Liver (tissue), 9 donors: ENCODE results near the gene ARIH2. TPM values are rescaled to one million over a fixed set of nuclear protein-coding genes. Genes with fewer than 3 reads are reported as not detected.

Source experiments
- DNase-seq: peaks from one replicate; pipeline ENCODE4 v3.0.0-alpha.2; 2017; ENCODE audit warnings: low spot score
- H3K27ac ChIP-seq, 2 donors: one replicate each; pipeline ENCODE4 v1.7.0; 2013; ENCODE audit warnings: inconsistent platforms in 2 of 2, low read length in 2 of 2, control low read depth in 1 of 2, low read depth in 1 of 2, mild to moderate bottlenecking in 1 of 2
- H3K27me3 ChIP-seq, 4 donors: one replicate each; pipeline versions ENCODE4 v1.6.1 to v1.7.0; 2013; ENCODE audit warnings: low read length in 3 of 4, inconsistent platforms in 1 of 4, mild to moderate bottlenecking in 1 of 4, moderate library complexity in 1 of 4; ENCODE audit not compliant: control insufficient read depth in 4 of 4, insufficient read depth in 4 of 4
- H3K36me3 ChIP-seq, 4 donors: one replicate each; pipeline versions ENCODE4 v1.6.1 to v1.7.0; 2013; ENCODE audit warnings: low read length in 3 of 4, mild to moderate bottlenecking in 3 of 4, low read depth in 1 of 4, moderate library complexity in 1 of 4; ENCODE audit not compliant: control insufficient read depth in 4 of 4, insufficient read depth in 3 of 4
- H3K4me1 ChIP-seq, 4 donors: one replicate each; pipeline versions ENCODE4 v1.6.1 to v1.7.0; 2013; ENCODE audit warnings: low read length in 3 of 4, mild to moderate bottlenecking in 3 of 4, moderate library complexity in 1 of 4; ENCODE audit not compliant: control insufficient read depth in 4 of 4, insufficient read depth in 4 of 4
- H3K4me3 ChIP-seq, 3 donors: one replicate each; pipeline versions ENCODE4 v1.6.1 to v1.7.0; 2013; ENCODE audit warnings: low read length in 3 of 3, control low read depth in 1 of 3, low read depth in 1 of 3, mild to moderate bottlenecking in 1 of 3
- H3K9ac ChIP-seq, 2 donors: one replicate each; pipeline ENCODE4 v1.7.0; 2013; ENCODE audit warnings: low read length in 2 of 2, mild to moderate bottlenecking in 2 of 2, moderate library complexity in 2 of 2, control low read depth in 1 of 2, low read depth in 1 of 2
- H3K9me3 ChIP-seq, 4 donors: one replicate each; pipeline versions ENCODE4 v1.6.1 to v1.7.0; 2013; ENCODE audit warnings: low read length in 3 of 4; ENCODE audit not compliant: control insufficient read depth in 4 of 4
- ATF3 ChIP-seq: IDR thresholded peaks from 2 replicates; pipeline ENCODE4 v1.6.1; 2016; ENCODE audit warnings: antibody characterized with exemption
- CTCF ChIP-seq: fragments of 150-350 bp; IDR thresholded peaks from 2 replicates; pipeline ENCODE4 v1.5.1; 2017; ENCODE audit warnings: improper control_type of control experiment, low read depth, low read length; ENCODE audit not compliant: missing input control
- EGR1 ChIP-seq, 2 donors: IDR thresholded peaks; 2 replicates each; pipeline ENCODE4 v1.6.1; 2016 to 2018; ENCODE audit warnings: antibody characterized with exemption in 2 of 2, low read depth in 2 of 2
- FOXA1 ChIP-seq: IDR thresholded peaks from 2 replicates; pipeline ENCODE4 v1.6.1; 2016; ENCODE audit warnings: antibody characterized with exemption
- FOXA2 ChIP-seq: IDR thresholded peaks from 2 replicates; pipeline ENCODE4 v1.6.1; 2016; ENCODE audit warnings: antibody characterized with exemption
- GABPA ChIP-seq, 2 donors: IDR thresholded peaks in 1 of 2; conservative IDR thresholded peaks in 1 of 2; 2 replicates each; pipeline ENCODE4 v1.6.1; 2016; ENCODE audit warnings: antibody characterized with exemption in 2 of 2, mild to moderate bottlenecking in 1 of 2, moderate library complexity in 1 of 2
- HNF4A ChIP-seq, 2 donors: conservative IDR thresholded peaks; 2 replicates each; pipeline ENCODE4 v1.6.1; 2016; ENCODE audit warnings: antibody characterized with exemption in 2 of 2, mild to moderate bottlenecking in 2 of 2
- HNF4G ChIP-seq: IDR thresholded peaks from 2 replicates; pipeline ENCODE4 v1.6.1; 2016; ENCODE audit warnings: antibody characterized with exemption
- JUND ChIP-seq, 2 donors: IDR thresholded peaks; 2 replicates each; pipeline ENCODE4 v1.6.1; 2016; ENCODE audit warnings: antibody characterized with exemption in 2 of 2
- MAX ChIP-seq: IDR thresholded peaks from 2 replicates; pipeline ENCODE4 v1.6.1; 2016; ENCODE audit warnings: antibody characterized with exemption
- NR2F2 ChIP-seq: IDR thresholded peaks from 2 replicates; pipeline ENCODE4 v1.6.1; 2016; ENCODE audit warnings: antibody characterized with exemption
- RAD21 ChIP-seq, 2 donors: IDR thresholded peaks; 2 replicates each; pipeline ENCODE4 v1.6.1; 2016; ENCODE audit warnings: antibody characterized with exemption in 2 of 2, mild to moderate bottlenecking in 2 of 2
- REST ChIP-seq: IDR thresholded peaks from 2 replicates; pipeline ENCODE4 v1.6.1; 2016; ENCODE audit warnings: antibody characterized with exemption, mild to moderate bottlenecking
- RXRA ChIP-seq, 2 donors: IDR thresholded peaks; 2 replicates each; pipeline ENCODE4 v1.6.1; 2017 to 2018; ENCODE audit warnings: antibody characterized with exemption in 2 of 2, mild to moderate bottlenecking in 1 of 2
- SP1 ChIP-seq: IDR thresholded peaks from 2 replicates; pipeline ENCODE4 v1.6.1; 2018; ENCODE audit warnings: antibody characterized with exemption, mild to moderate bottlenecking
- TAF1 ChIP-seq: conservative IDR thresholded peaks from 2 replicates; pipeline ENCODE4 v1.6.1; 2016; ENCODE audit warnings: antibody characterized with exemption, mild to moderate bottlenecking
- YY1 ChIP-seq: IDR thresholded peaks from 2 replicates; pipeline ENCODE4 v1.6.1; 2016; ENCODE audit warnings: antibody characterized with exemption, mild to moderate bottlenecking
- ZBTB33 ChIP-seq: IDR thresholded peaks from 2 replicates; pipeline ENCODE4 v1.6.1; 2016; ENCODE audit warnings: antibody characterized with exemption
- WGBS: extraction: QIAGEN DNeasy Blood & Tissue Kit; methylation state at CpG from one replicate; pipeline ENCODE4 v1.1.7; 2013; 5-methylcytosine and 5-hydroxymethylcytosine counted together
- polyA plus RNA-seq, 2 donors: library from polyadenylated mRNA; stranded (reverse) in 1 of 2; unstranded in 1 of 2; fragments of 200-250 nt in 1 of 2; fragments of >200 nt in 1 of 2; fragmentation: Nextera tagmentation in 1 of 2; extraction: Ambion mirVana in 1 of 2; gene quantifications; one replicate each; pipeline versions ENCODE4 v1.2.1 to v1.2.3, GENCODE V29; 2013 to 2015
- total RNA-seq, 2 donors: library from RNA; depleted of rRNA; stranded (reverse); fragments of >200 nt; gene quantifications; one replicate each; pipeline ENCODE4 v1.2.3, GENCODE V29; 2014
- donor health status: healthy.
- donor health status: healthy.
- donor health status: healthy.
- donor health status: healthy.
- donor health status: healthy.

Gene ARIH2
- total and polyA plus RNA-seq, 4 donors, result 24.8 to 63.5 (median 31.0) TPM

DNA sequence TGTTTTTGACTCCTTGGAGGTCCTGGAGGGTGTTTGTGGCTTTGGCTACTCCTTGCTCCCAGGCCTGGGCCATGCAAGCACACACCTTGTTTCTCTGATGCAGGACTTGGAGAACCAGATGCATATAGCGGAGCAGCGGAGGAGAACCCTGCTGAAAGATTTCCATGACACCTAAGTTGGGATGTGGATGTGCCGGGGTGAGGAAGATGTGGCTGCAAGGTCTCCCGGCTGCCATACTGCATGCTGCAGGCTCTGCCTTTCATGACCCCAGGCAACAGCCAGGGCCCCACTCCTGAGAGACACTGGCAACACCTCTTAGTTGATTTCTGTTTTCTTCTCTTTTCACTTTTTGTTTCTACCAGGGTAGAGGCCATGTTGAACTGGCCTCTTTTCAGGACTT, 64.5 kb downstream of the ARIH2 start:
- Histone ChIP-seq H3K9ac (no peak overlapping the region), H3K36me3 (peaks cover 14 to 62% (median 48%) of the 10 kb centered on the region in 4 donors), H3K27me3 (no peaks in the 10 kb centered on the region), H3K4me3 (no peak overlapping the region), H3K27ac (no peak overlapping the region), H3K9me3 (no peaks in the 10 kb centered on the region), H3K4me1 (no peaks in the 10 kb centered on the region)
- DNase-seq, result no peak
- 95% methylated on average over 4 of the region's 4 CpGs for WGBS
- TF ChIP-seq GABPA (IDR thresholded peaks at IDR 0.05 in 1 of 2, conservative IDR thresholded peaks at IDR 0.05 in 1 of 2) (no peak), RAD21 (IDR thresholded peaks at IDR 0.05) (no peak), SP1 (no peak), JUND (IDR thresholded peaks at IDR 0.05) (no peak), MAX (no peak), YY1 (no peak), HNF4A (conservative IDR thresholded peaks at IDR 0.05) (no peak), REST (no peak), FOXA1 (no peak), TAF1 (no peak), ZBTB33 (no peak), FOXA2 (no peak), ATF3 (no peak), CTCF (no peak), RXRA (IDR thresholded peaks at IDR 0.05) (no peak), EGR1 (IDR thresholded peaks at IDR 0.05; ENCODE audit: low read depth in 2 of 2) (no peak), NR2F2 (no peak), HNF4G (no peak)

- no peak overlapping the region for H3K4me3 ChIP-seq
- no peak for DNase-seq
- H3K27me3 ChIP-seq, result no peaks in the 10 kb centered on the region
- no peak overlapping the region for H3K9ac ChIP-seq
- H3K9me3 ChIP-seq, result no peaks in the 10 kb centered on the region
- peaks cover 0 to 7% (median 5%) of the 10 kb centered on the region in 4 donors for H3K4me1 ChIP-seq
- H3K27ac ChIP-seq, result no peak overlapping the region
- peaks cover 9 to 51% (median 40%) of the 10 kb centered on the region in 4 donors for H3K36me3 ChIP-seq
- TF ChIP-seq HNF4G (no peak), CTCF (no peak), SP1 (no peak), FOXA2 (no peak), RXRA (IDR thresholded peaks at IDR 0.05) (no peak), TAF1 (no peak), RAD21 (IDR thresholded peaks at IDR 0.05) (no peak), YY1 (no peak), NR2F2 (no peak), HNF4A (conservative IDR thresholded peaks at IDR 0.05) (no peak), FOXA1 (no peak), MAX (no peak), ATF3 (no peak), GABPA (IDR thresholded peaks at IDR 0.05 in 1 of 2, conservative IDR thresholded peaks at IDR 0.05 in 1 of 2) (no peak), JUND (IDR thresholded peaks at IDR 0.05) (no peak), EGR1 (IDR thresholded peaks at IDR 0.05; ENCODE audit: low read depth in 2 of 2) (no peak)
Observed at GRCh38 chr3:48984663-48985062, 66.0 kb downstream of the ARIH2 start.
